GM18502 (cell line): ENCODE results near the gene KCNH8.

Experiments
- ATAC-seq: cut with Tn5 transposase; IDR thresholded peaks from one replicate; pipeline ENCODE4 v1.9.1; 2021; ENCODE audit warnings: mild to moderate bottlenecking; ENCODE audit not compliant: unreplicated experiment, poor library complexity

The KCNH8 gene

GRCh38 chr3:19147905-19148767 lies at the start of gene KCNH8:
TSS of gene KCNH8 (plus strand) at chr3:19148510. CDS start at chr3:19148720, 210 bp downstream.
- ATAC-seq, result no peak

GRCh38 chr3:19102654-19103290 lies 45.5 kb upstream of the KCNH8 start:
- peak; percentile 14 for ATAC-seq

DNA sequence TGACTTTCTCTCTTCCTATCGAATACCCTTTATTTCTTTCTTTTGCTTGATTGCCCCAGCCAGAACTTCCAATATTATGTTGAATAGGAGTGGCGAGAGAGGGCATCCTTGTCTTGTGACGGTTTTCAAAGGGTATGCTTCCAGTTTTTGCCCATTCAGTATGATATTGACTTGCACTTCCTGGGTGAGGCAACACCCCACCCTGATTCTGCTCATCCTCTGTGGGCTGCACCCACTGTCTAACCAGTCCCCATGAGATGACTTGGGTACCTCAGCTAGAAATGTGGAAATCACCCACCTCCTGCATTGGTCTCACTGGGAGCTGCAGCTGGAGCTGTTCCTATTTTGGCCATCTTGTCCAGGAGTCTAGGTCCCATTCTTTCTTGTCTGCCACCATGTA lies 44.8 kb upstream of the KCNH8 start:
- peak; percentile 43 for ATAC-seq

DNA sequence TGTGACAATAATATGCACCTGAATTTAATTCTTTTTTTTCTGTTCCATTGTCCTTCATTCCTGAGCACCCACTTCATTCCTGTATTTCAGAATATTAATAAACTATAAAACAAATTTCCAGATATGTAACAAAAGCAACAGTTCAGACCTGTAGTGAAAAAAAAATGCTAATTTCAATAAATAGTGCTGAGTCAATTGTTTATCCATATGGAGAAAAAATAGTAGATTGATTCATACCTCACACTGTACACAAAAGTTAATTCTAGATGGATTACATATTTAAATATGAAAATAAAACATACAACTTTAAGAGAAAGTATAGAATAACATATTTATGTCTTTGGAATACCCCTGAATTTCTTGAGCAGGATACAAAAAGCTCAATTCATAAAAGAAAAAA lies 43.9 kb upstream of the KCNH8 start:
- no peak for ATAC-seq

DNA sequence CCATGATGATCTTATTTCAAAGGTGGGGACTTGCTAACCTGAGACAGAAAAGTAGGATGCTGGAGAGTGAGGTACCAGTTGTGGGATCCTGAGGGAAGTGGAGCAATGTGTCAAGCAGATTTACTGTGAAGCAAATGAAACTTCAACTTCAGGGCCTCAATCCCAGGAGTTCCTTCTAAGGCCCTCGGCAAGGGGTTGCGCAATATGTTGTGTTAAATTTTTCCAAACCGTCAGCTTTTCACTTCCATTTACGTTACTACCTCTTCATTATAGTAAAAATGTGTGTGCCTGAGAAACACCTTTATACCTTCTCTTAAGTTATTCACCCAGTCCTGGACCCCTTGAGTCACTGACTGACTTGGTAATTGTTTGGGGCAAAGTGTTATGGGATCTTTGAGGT lies 42.5 kb upstream of the KCNH8 start:
- no peak for ATAC-seq

DNA sequence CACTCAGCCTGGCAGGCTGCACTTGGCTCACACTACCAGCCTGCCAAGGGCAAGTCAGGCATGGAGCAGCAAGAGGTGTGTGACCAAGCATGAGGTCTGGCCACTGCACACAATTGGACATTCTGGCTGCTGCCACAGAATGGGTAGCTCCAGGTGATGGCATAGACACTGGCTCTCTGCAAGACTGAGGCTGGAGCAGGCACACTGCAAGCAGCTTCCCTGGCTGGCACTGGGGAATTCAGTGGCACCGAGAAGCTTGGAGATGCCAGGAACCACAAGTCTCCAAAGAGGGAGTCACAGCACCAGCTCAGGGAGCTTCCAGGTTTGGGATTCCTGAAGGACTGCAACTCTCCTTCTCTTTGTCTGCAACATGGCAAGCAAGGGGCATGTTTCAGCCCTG lies 42.0 kb upstream of the KCNH8 start:
- no peak for ATAC-seq

GRCh38 chr3:19107719-19108118 lies 40.6 kb upstream of the KCNH8 start:
- no peak for ATAC-seq

DNA sequence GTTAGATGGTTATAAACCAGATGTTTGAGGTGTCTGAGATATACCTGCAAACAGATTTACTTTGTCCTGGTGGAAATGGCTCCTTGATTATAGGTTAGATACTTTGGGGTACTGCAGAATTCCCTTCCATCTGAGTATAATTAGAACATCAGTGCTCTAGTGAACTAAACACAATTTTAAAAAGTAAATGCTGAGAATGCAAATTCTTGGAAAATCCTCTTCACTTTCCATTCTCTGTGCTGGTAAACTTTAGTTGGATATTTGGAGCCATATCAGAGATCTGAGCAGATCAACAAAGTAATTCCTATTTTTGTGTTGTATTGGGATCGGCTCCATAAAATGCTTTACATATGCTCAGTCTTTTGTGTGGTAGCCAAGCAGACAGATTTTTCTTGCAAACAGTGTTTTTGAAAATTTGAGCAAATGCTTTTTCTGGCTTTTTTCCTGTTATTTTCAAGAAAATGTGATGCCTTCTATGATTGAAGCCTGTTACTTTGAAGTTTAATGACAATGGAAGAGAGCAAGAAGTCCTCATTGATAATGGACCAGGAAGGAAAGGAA lies 37.9 kb upstream of the KCNH8 start:
- ATAC-seq, result no peak

DNA sequence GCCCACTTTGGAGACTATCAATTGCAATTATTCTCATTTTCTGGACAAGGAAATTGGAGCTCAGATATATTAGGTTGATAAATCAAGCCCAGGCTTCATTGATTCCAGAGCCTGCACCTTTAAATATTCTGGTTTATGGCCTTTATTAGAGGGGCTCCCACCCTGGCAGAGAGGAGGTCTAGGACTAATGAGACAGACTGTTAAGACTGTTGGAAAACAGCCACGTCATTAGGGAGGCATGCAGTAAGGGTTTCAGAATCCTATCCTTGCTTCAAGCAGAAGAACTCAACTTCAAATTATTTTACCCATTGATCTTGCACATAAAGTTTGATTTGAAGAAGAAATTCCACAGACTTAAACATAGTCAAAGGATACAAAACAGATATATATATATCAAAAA lies 33.8 kb upstream of the KCNH8 start:
- ATAC-seq, result no peak

DNA sequence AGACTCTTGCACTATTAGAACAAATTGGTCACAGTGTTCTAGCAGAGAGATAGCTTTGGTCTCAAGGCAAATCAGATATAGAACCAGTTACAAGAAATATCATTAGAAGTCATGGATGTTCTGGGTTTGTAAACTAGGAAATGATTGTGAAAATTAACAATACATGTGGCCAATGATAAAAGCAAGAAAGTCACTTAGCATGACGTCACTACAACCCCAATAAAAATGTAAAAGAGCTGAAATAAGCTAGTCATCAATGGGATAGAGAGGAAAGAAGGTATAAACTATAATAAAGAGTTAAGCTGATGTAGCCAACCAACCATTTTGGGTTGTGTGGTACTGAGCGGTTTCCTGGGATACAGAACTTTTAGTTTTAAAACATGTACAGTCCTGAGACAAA lies 32.1 kb upstream of the KCNH8 start:
- ATAC-seq, result no peak

DNA sequence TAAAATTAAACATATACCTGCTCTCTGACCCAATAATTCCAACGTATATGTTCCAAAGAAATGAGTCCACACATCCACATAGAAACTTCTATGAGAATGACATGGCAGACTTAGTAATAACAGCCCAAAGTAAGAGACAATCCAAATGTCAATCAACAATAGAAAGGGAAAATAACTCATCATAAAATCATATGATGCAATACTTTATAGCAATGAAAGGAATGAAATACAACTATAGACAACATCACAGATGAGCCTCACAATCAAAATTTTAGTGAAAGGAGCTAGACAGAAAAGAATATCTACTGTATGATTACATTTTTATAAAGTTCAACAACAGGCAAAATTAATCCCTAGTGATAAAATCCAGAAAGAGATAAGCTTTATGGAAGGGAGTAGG lies 23.6 kb upstream of the KCNH8 start:
- no peak for ATAC-seq

DNA sequence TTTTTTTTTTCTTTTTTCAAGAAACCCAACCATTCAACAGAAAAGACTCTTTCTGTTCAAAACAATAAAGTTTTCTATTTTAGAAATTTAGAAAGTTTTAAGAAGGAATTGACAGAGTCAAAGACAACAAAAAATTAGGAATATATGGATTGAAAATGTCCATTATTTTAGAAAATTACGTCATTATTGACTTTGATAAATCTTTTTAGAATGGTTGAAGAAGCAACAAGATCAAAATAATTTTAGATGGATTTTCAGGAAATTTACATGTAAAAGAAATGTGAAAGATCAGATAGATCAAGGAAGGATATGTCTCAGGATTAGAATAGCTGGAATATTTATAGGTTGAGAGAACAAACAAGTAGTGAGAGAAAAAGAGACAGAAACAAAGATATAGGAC lies 8.4 kb upstream of the KCNH8 start:
- ATAC-seq, result no peak

- peak; percentile 85 for ATAC-seq
Observed at GRCh38 chr3:19146685-19147650, 1.3 kb upstream of the KCNH8 start.

DNA sequence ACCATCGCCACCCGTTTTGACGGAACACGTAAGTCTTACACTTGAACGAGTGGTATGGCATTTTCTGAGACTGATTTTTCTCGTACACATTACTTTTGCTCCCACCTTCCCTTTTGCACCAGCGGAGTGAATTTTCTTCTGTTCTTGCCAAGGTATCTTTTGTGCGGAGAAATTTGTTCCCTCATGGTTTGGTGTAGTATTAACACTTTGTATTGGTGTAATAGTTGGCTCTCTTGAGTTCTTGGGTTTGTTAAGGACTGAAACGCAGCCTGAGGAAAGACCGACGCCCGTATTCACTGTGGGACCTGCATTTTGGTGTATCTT lies 420 bp downstream of the KCNH8 start:
- ATAC-seq, result no peak

DNA sequence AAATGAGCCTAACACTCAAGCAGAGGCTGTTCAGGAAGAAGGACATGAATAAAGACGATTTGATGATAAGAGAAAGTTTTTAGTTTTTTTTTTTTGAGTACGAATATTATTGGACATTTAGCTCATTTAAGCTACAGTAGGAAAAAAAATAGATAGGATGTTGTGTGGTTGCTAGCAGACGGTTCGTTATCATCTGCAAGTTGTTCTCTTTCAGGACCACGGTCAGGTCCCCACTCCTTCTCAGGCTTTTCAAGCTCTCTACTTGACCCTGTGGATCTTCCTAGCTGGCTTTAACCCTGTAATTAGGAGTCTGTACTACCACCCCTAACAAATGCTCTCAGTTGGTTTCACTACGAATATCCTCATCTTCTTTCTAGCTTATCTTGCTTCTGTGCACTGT lies 1.1 kb downstream of the KCNH8 start:
- ATAC-seq, result no peak

DNA sequence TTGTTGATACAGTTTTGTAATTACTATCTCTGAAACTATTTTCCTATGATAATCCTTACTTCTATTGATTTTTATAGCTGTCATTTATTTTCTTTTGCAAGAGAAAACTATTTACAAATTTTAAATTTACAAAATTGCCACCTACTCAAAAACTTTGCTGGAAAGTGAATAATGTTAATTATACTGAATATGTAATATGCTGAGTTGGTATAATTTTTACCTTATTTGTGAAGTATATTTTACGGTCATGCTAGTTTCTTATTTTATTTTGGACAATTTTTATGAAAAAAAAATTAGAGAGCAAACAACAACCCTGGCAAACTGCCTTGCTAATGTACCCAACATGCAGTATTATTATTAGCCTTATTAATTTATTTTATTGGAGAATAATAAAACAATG lies 2.9 kb downstream of the KCNH8 start:
- ATAC-seq, result no peak

DNA sequence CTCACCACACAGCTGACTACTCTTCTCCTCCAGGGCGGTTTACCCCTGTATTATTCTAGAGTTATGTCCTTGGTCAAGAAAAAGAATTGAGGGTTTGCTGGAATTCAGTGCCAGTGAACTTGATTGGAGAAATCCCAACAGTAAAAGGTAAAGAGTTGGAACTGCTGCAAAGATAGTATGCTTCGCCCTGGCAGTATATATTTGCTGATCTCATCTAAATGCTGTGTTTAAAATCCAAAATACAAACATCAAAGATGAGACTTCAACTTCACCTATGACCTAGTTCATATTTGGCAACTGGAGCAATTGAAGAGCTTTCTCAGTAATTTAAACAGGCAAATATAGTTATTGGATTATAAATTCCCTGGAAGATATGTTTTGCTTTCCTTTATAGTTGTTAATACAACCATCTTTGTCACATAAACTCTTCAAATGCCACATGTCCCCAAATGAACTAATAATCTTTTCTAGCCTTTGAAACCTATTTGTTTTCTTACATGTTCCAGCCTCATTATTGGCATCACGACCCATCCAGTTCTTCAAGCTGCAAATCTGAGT lies 6.5 kb downstream of the KCNH8 start:
- no peak for ATAC-seq

DNA sequence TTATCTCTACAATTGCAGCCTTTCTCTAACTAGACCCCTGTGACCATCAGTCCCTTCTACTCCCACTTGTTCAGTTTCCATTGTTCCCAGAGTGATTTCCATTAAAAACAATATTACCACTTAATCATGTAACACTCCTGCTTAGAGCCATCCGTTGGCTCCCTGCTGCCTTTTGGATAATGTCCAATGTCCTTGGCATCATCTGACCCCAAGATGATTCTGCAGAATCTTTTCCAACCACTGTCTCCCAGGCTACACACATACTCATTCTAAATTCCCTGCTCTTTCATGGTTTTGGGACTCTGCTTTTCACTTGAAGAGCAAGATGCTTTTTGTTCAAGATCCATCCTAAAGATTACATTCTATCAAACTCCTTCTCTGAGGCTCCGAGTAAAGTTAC lies 7.1 kb downstream of the KCNH8 start:
- ATAC-seq, result no peak

- no peak for ATAC-seq
Observed at GRCh38 chr3:19159966-19160635, 11.8 kb downstream of the KCNH8 start.

DNA sequence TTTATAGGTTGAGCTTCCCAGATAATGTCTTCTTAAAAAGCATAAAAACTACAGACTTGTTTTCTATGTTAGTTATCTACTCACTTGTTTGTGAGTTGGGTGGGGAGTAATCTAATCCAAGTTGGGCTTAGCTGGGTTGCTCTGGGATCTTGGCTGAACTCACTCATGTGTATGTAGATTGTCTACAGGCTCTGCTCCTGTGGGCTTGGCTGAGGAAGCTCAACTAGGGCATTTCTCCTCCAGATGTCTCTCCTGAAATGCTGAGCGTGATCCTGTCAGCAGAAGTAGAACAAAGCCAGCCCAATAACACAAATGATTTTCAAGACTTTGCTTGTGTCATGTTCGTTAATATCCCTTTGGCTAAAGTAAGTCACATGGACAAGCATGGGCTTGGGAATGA lies 17.3 kb downstream of the KCNH8 start:
- ATAC-seq, result no peak
